ENCODE measurements around the gene SQOR. TPM values are rescaled to one million over a fixed set of nuclear protein-coding genes. Genes with fewer than 3 reads are reported as not detected.

SQOR gene
- polyA plus RNA-seq, 1 donor: 6.2 TPM

- DNase-seq: peak; percentile 61
Measured at GRCh38 chr15:45714590-45715488, 80.0 kb downstream of the SQOR start.

DNA sequence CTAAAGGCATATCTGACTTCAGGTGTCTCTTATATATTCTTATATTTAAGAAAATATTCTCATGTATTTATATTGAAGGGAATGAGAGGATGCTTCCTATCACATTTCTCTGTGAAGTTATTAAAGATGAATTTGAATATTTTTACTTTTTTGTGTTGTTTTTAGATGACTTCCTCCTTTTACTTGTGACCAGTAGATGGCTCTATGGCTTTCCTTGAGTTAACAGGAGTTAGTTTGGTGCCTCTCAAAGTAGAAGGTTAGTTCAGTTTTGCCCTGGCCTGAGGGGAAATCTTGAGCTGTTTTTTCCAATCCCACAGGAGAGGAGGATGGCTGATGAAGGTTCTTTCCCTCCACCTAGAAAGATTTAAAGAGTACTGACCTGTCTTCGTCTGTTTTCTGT, 80.7 kb downstream of the SQOR start:
- no peak for DNase-seq

GRCh38 chr15:45719490-45719889, 84.7 kb downstream of the SQOR start:
- no peak for DNase-seq

- DNase-seq: no peak
Measured at GRCh38 chr15:45720183-45720582, 85.4 kb downstream of the SQOR start.

DNA sequence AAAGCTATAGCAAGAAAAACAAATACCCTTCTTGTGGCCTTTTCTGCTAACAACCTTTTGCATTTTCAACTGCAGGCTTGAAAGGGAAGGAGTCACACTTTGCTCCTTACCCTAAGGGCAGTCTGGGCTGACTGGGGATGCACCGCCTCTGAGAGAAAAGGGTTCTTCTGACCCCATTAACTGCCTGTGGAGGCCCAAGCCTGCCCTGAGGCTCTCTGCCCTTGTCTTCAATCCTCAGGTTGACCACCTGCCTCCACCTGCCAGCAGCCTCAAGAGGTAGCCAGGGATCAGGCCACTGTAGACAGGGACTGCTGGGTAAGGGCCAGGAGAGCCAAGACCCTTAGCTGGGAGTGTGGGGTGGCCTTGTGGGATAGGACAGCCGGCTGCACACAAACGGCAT, 93.8 kb downstream of the SQOR start:
- DNase-seq: no peak

DNA sequence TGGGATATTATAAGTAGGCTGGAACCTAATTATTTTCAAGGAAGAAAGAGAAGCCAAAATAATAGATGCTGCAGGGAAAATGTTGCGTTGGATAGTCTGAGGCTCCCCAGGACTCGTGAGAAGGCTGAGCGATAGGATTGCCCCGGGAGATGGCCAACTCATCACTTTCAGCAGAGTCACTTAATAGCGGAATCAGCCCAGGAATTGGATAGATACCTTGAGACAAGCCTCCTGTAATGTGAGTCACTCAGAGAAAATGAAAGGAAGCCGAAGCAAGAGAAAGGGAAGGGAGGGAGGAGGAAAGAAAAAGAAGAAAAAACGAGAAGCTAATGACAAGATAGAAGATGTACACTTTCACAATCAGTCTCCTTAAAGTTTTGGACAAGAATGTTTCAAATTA, 94.3 kb downstream of the SQOR start:
- DNase-seq: no peak

GRCh38 chr15:45731343-45731742, 96.5 kb downstream of the SQOR start:
- DNase-seq: no peak

DNA sequence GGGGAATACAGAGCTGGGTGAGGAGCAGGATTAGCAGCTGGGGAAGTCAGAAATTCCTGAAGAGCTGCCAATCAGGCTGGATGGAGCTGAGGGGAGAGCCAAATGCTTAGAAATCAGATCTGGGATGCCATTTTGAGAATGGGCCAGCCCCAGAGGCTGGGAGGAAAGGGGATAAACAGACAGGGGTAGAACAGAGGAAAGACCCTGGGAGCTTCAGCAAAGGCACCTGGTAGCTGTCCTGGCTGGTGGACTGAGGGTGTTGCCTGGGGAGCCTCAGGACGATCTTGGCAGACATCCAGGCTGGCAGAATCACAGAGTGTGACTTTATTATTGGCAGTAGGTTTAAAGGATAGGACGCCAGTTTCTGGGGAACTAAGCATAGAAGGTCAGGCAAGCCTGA, 97.8 kb downstream of the SQOR start:
- DNase-seq: peak; percentile 41

- DNase-seq: no peak
Measured at GRCh38 chr15:45734260-45734711, 99.5 kb downstream of the SQOR start.

Other genes with a start within 250 kb of the SQOR start
- gene SLC30A4, start 112.3 kb upstream of the SQOR start, polyA plus RNA-seq (ENCODE audit: insufficient read length): 5.0 TPM
- gene BLOC1S6, start 47.6 kb upstream of the SQOR start, polyA plus RNA-seq (ENCODE audit: insufficient read length): 31.9 TPM